Activated CD8-positive, alpha-beta memory T cell treated with anti-CD3 and anti-CD28 coated beads, Interleukin-2, amount 50 U/mL, for 24 hours (primary cell): ENCODE results near the gene MPP3.

Experiments
- DNase-seq: peaks from one replicate; pipeline ENCODE4 v3.0.0-alpha.2; 2020; ENCODE audit errors: extremely low read depth

Gene MPP3

DNA sequence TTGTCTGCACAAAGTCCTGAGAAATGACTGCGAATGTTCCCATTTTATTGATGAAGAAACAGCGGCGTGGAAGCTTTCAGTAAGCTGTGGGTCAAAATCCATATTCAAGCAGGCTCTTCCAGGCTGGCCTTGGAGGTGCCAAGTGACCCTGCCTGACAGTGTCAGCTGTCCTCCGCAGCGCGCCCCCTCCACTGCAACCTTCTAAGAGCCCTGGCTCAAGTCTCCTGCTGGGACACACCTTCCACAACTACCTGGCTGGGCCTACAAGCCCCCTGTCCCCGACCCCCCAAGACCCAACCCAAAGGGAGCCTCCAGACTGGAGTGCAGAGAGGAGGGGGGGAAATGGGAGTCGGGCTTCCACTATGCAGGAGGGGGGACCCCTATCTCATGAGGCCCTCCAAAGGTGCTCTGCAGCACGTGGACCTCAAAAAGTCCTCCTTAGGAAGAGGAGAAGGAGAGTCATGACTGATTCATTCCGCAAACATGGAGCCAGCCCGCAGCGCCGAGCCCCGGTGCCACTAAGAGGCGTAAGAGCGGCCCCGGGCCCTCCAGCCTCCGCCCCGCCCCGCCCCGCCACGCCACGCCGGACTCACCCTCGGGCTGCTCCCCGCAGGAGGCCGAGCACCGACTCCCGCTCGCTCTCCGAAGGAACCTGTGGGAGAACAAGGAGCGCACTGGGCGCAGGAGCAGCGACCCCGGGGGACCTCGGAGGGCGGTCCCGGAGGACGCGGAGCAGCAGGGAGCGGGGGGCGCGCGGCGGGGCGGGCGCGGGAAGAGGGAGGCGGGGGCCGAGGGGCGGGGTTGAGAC lies 574 bp downstream of the MPP3 start:
- DNase-seq, result no peak

DNA sequence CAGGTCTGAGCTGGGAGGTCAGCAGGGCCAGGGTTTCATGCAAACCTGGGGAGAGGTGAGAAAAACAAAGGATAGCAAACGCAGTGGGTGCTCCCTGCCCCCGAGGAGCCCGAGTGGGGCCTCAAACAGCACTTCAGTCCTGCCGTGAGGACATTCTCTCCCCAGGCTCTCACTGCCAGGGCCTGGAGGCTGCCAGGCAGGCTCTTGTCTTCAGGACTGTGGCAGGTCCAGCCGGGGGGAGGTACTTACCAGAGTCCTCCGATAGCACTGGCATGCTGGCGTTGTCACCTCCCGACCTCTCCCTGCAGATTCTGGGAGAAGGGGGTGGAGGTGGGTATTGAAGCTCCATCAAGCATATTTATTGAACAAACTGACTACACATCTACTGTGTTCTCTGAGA lies 1.3 kb downstream of the MPP3 start:
- DNase-seq, result no peak

DNA sequence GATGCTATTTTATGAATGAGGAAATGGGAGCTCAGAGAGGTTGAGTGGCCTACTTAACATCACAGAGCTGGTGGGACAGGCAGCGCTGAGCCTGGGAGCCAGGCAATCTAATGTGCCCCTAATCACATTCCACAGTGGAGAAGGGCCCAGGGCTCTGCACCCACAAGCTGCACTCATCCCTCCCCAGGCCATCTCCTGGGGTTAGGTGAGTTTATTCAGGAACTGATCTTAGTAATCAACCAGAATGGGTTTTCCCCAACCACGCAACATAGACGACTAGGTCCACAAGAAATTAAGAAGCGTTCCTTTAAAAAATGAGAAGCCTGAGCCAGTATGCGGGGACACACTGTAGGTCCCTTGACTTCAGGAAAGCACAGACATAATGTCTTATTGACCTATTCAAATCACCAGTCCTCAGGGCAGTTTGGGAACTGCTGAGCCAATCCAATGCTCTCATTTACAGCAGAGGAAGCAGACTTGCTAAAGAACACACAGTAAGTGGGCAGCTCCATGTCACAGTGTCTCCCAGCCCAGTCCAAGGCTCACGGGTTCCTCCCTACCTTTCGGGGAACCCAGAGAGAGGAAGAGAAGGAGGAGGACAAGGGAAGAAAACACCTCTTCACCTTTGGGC lies 2.3 kb downstream of the MPP3 start:
- DNase-seq, result no peak

DNA sequence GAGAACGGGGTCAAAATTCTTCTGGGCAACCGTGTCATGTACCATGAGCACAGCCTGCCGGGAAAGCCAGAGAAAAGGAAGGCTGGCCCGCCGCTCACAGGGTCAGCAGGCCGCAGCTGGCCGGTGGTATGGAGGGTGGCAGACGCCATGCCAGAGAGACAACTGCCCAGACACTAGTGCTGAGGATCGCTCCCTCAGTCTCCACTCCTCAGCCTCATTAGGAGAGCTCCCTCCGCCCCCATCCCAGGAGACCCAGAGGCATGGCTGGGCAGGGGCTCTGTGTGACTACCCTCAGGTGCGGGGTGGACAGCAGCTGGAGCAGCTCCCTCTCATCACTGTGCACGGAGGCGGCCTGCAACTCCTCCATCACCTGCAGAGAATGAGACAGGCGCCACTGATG lies 3.2 kb downstream of the MPP3 start:
- no peak for DNase-seq

DNA sequence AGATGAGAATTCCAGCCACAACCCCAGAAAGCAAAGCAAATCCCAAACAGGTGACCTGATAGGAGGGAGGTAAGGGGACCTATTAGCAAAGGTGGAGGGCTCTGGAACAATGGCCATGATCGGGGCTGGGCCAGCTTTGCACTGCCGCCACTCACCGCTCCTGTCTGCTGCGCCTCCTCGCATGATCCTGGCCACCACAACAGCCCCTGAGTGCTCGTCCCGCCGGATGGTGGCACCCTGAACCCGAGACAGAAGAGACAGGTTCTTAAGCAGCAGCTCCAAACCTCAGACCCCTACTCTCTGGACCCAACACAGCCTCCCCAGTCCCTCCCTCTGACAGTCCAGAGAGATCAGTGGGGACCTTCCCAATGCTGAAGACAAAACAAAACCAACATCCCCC lies 5.3 kb downstream of the MPP3 start:
- no peak for DNase-seq

DNA sequence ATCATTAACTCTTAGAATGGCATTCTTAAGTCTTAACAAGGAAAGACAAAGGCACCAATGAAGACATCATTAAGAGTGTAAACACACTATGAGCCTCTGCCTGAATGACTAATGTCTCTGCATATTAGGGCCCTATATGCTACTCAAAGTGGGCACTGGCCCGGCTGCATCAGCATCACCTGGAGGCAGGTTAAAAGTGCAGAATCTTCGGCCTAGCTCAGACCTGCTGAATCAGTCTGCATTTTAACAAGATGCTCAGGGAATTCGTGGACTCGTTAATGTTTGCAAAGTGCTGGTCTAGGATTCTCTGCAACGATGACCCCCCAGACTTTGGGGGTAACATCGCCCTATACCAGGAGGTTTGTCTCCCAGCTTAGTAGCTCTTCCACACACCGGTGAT lies 6.7 kb downstream of the MPP3 start:
- DNase-seq, result no peak

DNA sequence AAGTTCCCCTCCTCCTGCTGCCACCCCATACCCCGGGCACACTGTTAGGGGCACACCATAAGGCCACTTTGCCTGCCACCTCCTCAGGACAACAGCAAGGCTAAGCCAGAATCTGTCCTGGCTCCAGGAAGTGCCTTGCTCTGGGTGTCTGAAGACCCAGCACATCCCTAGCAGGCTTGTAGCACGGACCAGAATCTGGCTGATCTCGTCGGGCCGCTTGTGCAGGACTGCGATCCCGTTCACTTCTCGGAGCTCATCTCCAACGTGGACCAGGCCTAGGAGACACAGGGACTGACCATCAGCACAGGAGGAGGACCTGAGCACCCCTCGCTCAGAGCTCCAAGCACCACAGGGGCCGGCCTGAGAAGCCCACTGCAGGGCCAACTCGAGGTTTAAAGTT lies 7.4 kb downstream of the MPP3 start:
- no peak for DNase-seq

DNA sequence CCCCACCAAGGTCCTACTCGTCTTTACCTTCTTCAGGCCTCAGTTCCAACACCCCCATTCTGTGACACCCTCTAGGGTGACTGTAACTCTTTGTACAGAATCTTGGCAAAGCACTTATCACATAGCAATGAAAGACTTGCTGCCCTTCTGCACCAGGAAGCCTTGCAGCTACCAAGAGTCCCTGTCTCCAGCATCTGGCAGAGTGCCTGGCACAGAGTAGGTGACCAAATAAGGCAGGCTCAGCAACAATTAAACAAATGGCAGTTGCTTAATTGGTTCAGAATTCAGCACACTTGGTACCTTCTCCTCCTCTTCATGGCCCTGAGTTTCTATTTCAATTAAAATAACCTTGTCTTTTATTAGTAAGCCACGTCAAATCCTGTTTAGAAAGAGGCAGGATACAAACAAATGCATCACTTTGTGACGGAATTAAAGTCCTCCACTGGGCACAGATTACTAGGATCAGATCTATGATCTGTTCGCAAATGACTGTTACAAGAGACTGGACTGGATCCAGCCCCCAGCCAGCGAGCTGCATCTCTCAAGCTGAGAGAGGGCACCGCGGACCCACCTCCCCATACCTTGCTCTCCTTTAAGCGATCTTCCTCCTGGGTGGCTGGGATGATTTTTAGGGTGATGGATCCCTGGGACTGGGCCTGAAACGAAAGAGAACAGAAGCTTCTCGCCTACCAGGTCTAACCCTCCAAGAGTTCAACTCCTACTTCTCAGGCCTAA lies 9.4 kb downstream of the MPP3 start:
- DNase-seq, result no peak

DNA sequence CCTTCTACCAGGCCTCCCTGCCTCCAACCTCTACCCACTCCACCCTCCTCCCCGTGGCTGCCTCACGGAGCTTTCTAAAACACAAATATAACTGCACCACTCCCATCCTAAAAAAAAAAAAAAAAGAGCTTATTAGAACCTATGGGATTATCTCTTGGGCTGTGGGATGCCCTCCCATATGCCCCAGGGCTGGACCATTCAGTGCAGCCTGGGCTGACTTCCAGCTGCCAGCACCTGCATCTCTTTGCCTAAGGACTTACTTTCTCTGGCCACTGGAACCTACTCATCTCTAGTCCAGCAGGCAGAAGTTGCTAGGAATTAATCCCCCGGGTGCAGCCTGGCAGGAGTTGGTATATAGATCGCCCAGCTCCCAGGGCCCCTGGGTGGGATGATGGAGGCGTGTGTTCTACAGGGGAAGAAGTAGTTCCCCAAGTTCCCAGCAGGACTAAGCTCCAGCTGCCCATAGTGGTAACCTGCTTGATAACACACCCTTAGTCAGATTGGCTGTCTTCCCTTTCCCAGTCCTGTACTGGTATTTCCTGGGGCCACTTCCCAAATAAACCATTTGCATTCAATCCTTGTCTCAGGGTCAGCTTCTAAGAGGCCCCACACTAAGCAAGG lies 10.3 kb downstream of the MPP3 start:
- DNase-seq, result no peak

DNA sequence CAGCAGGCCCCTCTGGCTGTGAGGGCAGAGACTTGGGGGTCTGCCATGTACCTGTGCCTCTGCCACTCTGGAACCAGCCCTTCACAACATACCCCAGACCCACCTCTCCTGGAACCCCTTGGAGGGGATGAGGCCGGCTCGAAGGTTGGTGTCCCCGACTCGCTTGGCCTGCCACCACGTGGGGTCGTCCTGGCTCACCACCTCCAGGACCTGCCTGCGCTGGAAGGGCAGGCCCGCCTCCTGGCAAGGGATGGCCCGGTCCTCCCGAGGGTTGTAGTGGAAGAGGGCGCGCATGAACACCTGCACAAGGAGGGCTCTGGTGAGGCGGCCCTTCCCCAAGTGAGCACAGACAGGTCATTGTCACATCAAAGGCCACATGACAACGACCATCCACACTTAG lies 12.2 kb downstream of the MPP3 start:
- DNase-seq, result no peak

DNA sequence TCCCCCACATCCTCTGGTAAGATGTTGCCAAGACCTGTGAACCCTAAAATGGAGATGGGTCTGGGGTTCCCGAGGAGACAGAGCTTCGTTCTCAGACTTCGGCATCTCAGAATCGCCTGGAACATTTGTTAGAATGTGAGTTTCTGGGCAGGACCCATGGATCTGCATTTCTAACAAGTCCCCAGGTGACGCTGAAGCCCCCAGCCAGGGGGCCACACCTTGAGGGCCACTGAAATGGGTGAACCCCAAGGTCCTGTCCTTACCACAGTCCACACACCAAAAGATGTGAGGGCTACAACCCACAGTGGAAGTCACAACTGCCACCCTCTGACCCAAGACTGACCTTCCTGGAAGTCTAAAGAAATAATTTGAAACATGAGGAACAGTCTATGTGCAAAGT lies 14.0 kb downstream of the MPP3 start:
- DNase-seq, result no peak

DNA sequence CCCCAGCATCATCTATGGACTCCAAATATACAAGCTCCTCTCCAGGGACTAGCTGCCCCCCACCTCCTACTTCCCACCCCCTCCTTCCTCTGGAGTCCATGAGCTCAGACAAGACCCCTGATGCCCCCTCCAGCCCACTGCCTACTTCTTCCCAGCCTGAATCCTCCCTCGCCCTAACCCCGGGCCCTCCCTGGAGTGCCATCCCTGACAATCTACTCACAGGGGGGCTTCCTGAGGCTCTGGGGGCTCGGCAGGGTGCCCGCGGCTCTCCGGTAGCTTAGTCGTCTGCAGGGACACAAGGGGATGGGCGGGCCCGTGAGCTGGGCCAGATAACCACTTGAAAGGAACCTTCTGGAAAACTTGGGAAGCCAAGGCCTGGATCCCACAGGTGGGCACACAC lies 15.1 kb downstream of the MPP3 start:
- no peak for DNase-seq

DNA sequence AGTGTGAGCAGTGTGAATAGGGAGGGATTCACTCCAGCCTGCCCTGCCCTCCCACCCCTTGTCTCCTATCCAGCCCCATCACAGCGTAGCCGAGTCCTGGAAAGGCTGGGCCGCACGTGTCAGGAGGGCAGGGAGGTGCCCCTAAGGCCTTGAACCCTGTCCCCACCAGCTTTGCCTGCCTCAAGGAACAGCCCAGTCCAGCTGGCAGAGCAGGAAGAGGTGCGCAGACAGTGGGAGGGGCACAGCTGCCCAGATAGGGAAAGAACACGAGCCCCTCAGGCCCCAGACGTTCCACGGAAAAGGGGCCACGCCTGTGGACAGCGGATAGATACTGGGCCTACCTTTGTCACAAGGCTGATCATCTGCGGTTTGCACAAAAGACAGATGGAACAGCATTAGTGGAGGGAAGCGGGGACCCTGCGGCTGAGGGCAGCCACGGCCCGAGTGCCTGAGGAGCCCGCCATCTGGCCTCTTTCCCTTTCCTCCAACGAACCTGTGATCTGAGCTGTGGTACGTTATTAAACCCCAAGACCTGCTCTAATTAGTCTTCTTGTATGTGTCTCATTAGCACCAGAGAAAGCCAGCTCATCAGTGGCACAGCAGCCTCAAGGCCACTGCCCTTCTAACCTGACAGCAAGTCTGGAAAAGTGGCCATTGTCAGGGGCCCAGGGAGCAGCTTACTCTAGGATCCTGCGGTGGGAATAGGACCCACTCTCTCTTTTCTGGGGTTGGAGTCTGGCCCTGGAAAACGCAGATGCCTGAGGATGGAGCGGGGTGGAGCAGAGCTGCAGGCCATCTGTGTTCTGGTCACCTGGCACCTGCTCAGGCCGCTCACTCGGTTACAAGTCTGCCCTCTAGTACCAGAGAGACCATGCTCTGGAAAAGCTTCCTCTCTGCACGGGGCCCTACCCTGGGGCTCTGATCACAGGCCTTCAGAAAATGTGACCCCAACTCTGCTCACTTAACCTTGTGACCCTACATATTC lies 16.3 kb downstream of the MPP3 start:
- no peak for DNase-seq

DNA sequence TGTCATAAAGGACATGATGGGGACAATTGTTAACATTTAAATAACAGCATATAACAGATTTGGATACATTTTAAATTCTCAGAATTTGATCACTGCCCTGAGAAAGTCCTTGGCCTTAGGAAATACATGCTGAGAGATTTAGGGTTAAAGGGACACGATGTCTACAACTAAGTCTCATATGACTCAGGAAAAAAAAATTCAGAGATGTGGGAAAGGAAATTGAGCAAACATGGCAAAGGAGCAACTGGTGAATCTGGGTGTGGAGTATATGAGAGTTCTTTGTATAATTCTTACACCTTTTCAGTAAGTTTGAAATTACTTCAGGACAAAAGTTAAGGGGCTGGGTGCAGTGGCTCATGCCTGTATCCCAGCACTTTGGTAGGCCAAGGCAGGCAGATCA lies 18.2 kb downstream of the MPP3 start:
- no peak for DNase-seq

DNA sequence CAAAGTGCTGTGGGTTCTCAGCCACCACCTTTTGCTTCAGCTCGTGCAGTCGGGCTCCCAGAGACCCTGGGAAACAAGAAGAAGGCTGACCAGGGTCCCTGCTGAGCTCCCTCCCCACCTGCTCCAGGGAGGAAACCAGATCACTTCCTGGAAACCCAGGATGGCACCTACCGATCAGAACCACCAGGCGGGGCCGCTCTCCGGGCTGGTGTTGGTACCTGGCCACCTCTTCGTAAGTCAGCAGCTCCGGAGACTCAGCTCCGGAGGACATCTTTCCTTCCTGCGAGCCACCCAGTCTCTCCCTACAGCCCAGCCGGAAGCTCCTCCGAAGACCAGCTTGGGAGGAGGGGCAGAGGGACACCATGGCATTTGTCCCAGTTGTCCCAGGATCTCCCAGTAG lies 18.9 kb downstream of the MPP3 start:
- DNase-seq, result no peak

DNA sequence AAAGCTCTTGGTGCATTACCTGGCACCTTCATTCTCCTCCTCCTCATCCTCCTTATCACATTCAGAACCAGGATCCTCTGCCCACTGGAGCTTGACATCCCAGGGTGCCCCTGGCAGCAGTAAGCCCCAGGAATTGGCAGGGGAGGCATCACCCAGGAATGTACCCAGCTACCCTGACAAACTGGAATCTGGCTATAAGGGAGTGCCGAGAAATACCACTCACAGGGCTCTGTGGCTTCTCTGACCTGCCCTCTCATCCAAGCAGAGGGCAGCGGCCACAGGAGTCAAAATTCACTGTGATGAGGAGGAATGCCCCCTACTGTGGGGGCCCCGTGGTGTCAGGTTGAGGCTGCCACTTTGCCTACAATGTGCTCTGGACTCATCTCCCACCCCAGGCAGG lies 19.6 kb downstream of the MPP3 start:
- no peak for DNase-seq

DNA sequence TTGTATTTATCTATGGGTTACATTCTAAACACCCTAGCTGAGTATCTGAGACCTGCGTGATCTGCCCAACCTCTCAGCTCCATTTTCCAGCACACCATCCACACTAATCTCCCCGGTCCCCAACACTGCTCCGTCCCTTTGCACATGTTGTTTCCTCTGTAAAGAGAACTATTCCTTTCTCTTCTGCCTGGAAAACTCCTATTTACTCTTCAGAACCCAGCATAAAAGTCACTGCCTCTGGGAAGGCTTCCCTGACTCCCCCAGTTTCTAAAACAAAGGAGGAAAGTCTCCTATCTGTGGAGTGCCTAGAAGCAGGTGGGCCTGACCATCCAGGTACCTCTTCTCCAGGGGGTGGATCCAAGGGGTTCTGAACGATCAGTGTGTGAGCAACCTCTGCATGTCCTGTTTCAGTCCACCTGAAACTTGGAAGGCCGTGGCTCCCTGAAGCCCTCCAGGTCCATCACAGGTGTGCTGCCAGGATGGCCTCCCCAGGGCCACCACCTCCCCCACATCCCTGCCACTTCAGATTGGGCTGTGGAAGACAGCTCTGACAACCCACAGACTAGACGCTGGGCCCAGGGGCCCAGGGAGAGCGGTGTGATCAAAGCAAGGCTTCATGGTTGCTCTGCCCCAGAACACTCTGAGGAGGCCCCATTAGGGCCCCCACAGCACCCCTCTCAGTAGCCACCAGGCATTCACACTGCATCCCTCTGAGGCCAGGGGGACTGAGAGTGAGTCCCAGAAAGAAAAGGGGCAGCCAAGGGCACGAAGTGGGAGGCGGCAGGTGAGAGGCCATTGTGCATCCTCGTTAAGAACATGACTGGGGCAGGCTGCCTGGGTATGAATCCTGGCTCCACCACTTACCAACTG lies 20.3 kb downstream of the MPP3 start:
- DNase-seq, result no peak

DNA sequence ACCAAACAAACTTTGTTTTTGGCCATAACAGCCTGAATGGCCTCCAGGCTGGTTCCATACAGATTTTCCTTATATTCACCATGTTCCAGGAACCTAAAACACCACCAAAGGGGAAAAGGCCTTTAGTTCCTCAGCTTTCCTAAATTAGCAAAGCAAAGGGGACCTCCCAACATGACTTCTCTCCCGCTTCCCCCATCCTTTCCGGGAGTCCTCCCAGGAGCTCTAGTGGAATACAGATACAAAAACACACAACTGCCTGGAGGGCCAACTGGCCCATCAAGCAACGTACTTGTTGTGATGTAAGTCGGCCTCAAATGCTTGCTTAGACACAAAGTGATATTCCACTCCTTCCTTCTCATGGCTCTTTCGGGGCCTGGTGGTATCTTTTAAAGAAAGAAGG lies 22.1 kb downstream of the MPP3 start:
- DNase-seq, result no peak

DNA sequence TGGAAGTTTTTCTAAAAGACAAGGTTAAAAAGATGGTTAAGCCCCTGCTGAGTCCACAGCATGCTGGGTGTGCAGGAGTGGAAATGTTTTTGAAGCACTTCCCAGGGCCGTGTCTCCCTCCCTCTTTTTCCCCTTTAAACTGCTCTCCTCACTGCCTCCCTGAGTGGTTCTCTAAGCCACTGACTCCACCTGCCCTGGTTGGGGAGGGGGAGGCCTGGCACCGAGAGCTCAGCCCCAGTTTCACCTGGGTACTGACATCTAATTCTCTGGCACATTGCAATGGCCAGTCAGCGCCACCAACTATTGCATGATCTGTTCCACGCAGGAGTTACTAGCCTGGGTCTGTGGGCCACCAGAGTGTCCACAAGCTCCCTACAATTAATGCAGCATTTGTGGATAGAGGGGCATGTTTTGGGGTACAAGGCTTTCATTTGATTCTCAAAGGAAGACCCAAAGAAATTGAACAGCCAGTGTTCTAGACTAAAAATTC lies 22.7 kb downstream of the MPP3 start:
- no peak for DNase-seq

DNA sequence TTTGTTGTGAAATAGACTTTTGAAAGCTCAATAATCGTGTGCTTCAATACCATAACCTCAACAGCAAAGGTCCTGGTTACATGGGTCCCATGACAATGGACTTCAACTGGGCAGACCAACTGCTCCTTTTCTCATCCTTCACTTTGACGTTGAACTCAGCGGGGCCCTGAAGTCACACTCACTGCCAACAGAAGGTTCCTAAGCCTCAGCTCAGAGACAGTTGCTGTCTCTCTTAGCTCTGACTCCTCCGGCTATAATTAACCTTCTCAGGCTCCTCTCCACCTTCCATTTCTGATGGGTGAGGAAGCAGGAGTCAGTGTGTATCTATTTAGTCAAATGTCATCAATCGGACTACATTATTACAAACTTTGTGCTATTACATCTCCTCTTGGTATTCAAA lies 23.8 kb downstream of the MPP3 start:
- DNase-seq, result no peak
